GM12878 (cell line): ENCODE data around the gene HMGCS1. TPM values are rescaled to one million over a fixed set of nuclear protein-coding genes. Genes with fewer than 3 reads are reported as not detected.

Experiments used
- ATAC-seq: fragments of 200-7000 bp; cut with Tn5 transposase; 3 replicates; pipeline ENCODE4 v1.9.1; 2020; ENCODE audit warnings: mild to moderate bottlenecking, moderate library complexity
- BruUV-seq: library from RNA; stranded (reverse); fragments of 400-500 nt; replicated peaks from 2 replicates; lab custom pipeline; 2021; lab: Mats Ljungman, UMichigan
- CTCF ChIA-PET: fragments of 300-600 bp; sonication (Branson Sonifier 250); formaldehyde crosslinking; extraction: SDS; loops from one replicate; lab custom pipeline; 2021; ENCODE audit warnings: inconsistent platforms; lab: Yijun Ruan, JAX
- POLR2A ChIA-PET: fragments of 350-600 bp; formaldehyde crosslinking; extraction: SDS; loops from one replicate; lab custom pipeline; 2021; ENCODE audit warnings: inconsistent platforms; lab: Charles Lee
- RAD21 ChIA-PET: fragments of 300-600 bp; sonication (Branson Sonifier 250); formaldehyde crosslinking; loops from one replicate; lab custom pipeline; 2023; ENCODE audit warnings: antibody characterized with exemption; ENCODE audit not compliant: unreplicated experiment; lab: Charles Lee
- SMC1A ChIA-PET: fragments of 300-600 bp; sonication (Branson Sonifier 250); formaldehyde crosslinking; loops from one replicate; lab custom pipeline; 2023; ENCODE audit not compliant: unreplicated experiment, uncharacterized antibody; lab: Charles Lee
- DNase-seq: peaks from one replicate; pipeline ENCODE4 v3.0.0-alpha.2; 2011; ENCODE audit warnings: low read depth, low spot score
- FAIRE-seq: peaks from 3 replicates; lab custom pipeline; 2011; peaks lifted over from hg19 to GRCh38; lab: Jason Lieb, UNC
- H2AFZ ChIP-seq: 2 replicates; pipeline ENCODE4 v1.6.0; 2011; ENCODE audit warnings: low read depth, low read length, control low read depth; ENCODE audit not compliant: control insufficient read depth
- H3K27ac ChIP-seq: 2 replicates; pipeline ENCODE4 v1.5.1; 2011; ENCODE audit warnings: control low read depth; ENCODE audit not compliant: control insufficient read depth, insufficient read depth
- H3K27me3 ChIP-seq, 2 experiments: replicated peaks in 1 of 2; 2 replicates each; pipeline versions ENCODE4 v1.6.0 to v1.6.1; 2011; ENCODE audit warnings: low read length in 1 of 2; ENCODE audit not compliant: control insufficient read depth in 2 of 2, insufficient read depth in 2 of 2
- H3K36me3 ChIP-seq, 2 experiments: 2 replicates each; pipeline ENCODE4 v1.5.1; 2011; ENCODE audit warnings: low read length in 1 of 2; ENCODE audit not compliant: control insufficient read depth in 2 of 2, insufficient read depth in 2 of 2
- H3K4me1 ChIP-seq: 2 replicates; pipeline ENCODE4 v1.6.1; 2011; ENCODE audit warnings: mild to moderate bottlenecking, low read length, moderate library complexity, mixed read lengths; ENCODE audit not compliant: control insufficient read depth, insufficient read depth
- H3K4me2 ChIP-seq: 2 replicates; pipeline ENCODE4 v1.6.0; 2011; ENCODE audit warnings: control low read depth; ENCODE audit not compliant: control insufficient read depth, insufficient read depth
- H3K4me3 ChIP-seq: fragments of 200-600 bp; sonication (generic); 2 replicates; pipeline ENCODE4 v1.5.1; 2016
- H3K79me2 ChIP-seq: 2 replicates; pipeline ENCODE4 v1.6.0; 2011; ENCODE audit warnings: low read length; ENCODE audit not compliant: control insufficient read depth, insufficient read depth
- H3K9ac ChIP-seq: 2 replicates; pipeline ENCODE4 v1.8.0; 2011; ENCODE audit warnings: low read length, control low read depth, mixed read lengths; ENCODE audit not compliant: control insufficient read depth, insufficient read depth
- H3K9me3 ChIP-seq: replicated peaks from 3 replicates; pipeline ENCODE4 v1.5.1; 2011; ENCODE audit warnings: mild to moderate bottlenecking, low read length; ENCODE audit not compliant: control insufficient read depth, insufficient read depth
- H4K20me1 ChIP-seq: 2 replicates; pipeline ENCODE4 v1.6.0; 2011; ENCODE audit not compliant: control insufficient read depth, insufficient read depth
- BCLAF1 ChIP-seq: fragments of 450-650 bp; IDR thresholded peaks from 2 replicates; pipeline ENCODE4 v1.6.1; 2017; ENCODE audit warnings: antibody characterized with exemption, mild to moderate bottlenecking, moderate library complexity
- CHD1 ChIP-seq: IDR thresholded peaks from 2 replicates; pipeline ENCODE4 v1.6.1; 2012; ENCODE audit warnings: low read depth, low read length, improper control_type of control experiment
- NFIC ChIP-seq: IDR thresholded peaks from 2 replicates; pipeline ENCODE4 v1.6.1; 2012; ENCODE audit warnings: low read depth, mild to moderate bottlenecking, inconsistent platforms, low read length, moderate library complexity
- POLR2AphosphoS5 ChIP-seq: IDR thresholded peaks from 2 replicates; pipeline ENCODE4 v1.6.1; 2011; ENCODE audit warnings: mild to moderate bottlenecking, low read length, inconsistent platforms
- POU2F2 ChIP-seq: IDR thresholded peaks from 3 replicates; pipeline ENCODE4 v1.6.1; 2011; ENCODE audit warnings: low read depth, mild to moderate bottlenecking, low read length, borderline replicate concordance
- ZNF217 ChIP-seq: fragments of 450-650 bp; IDR thresholded peaks from 2 replicates; pipeline ENCODE4 v1.6.1; 2017; ENCODE audit warnings: antibody characterized with exemption, mild to moderate bottlenecking
- ZZZ3 ChIP-seq: IDR thresholded peaks from 2 replicates; pipeline ENCODE4 v1.6.1; 2011; ENCODE audit warnings: low read depth; ENCODE audit not compliant: control insufficient read depth, insufficient read length
- WGBS: methylation state at CpG from one replicate; pipeline ENCODE4 v1.1.6; 2016; ENCODE audit warnings: low lambda C conversion rate; ENCODE audit not compliant: insufficient replicate concordance, insufficient coverage; ENCODE audit errors: missing lambda C conversion rate; 5-methylcytosine and 5-hydroxymethylcytosine counted together
- in situ Hi-C: fragments of 300-500 bp; cut with MboI; formaldehyde crosslinking; loops from 9 replicates; pipeline ENCODE4 v1.14.3; 2018; ENCODE audit warnings: mixed read lengths
- intact Hi-C: fragments of 100-400 bp; cut with micrococcal nuclease; formaldehyde crosslinking; loops from one replicate; pipeline ENCODE4 v1.14.2; 2022; ENCODE audit not compliant: unreplicated experiment
- polyA plus RNA-seq, 11 experiments: library from polyadenylated mRNA; depleted of rRNA in 4 of 11; unstranded in 6 of 11; stranded (reverse) in 5 of 11; fragments of >200 nt; fragmentation: Nextera tagmentation in 4 of 11; fragmentation: Illumina TruSeq in 1 of 11; extraction: Ambion mirVana in 4 of 11; extraction: Trizol in 1 of 11; gene quantifications; 1 replicate in 1 of 11; 2 replicates in 10 of 11; pipeline versions ENCODE4 v1.2.1 to v1.2.3, GENCODE V29; 2011 to 2016; ENCODE audit warnings: inconsistent platforms in 2 of 11, missing spikeins in 2 of 11, low read depth in 1 of 11
- total RNA-seq, 4 experiments: library from RNA; depleted of rRNA in 3 of 4; stranded (reverse); fragments of >200 nt in 3 of 4; fragmentation: Illumina TruSeq in 1 of 4; extraction: Trizol in 1 of 4; gene quantifications; 2 replicates each; pipeline versions ENCODE4 v1.2.1 to v1.2.3, GENCODE V29; 2013 to 2021

Gene HMGCS1
- total and polyA plus RNA-seq, 10 of the 15 experiments (the other 5 are each of a cell fraction or from before 2014, with no cell fraction given): 24.0 to 193 (median 108) TPM

DNA sequence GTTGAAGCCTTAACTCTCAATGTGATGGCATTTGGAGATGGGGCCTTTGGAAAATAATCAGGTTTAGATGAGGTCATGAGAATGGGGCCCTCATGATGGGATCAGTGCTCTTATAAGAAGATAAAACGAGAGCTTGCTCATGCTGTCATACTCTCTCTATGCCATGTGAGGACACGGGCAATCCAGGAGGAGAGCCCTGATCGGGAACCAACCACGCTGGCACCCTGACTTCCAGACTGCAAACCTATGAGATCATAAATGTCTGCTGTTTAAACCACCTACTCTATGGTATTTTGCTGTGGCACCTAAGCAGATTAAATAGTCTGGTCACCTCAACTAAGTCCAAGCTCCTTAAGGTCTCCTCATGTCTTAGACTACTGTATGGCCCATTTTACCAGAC is 10.0 kb downstream of the HMGCS1 start (continued):
- TF ChIP-seq ZZZ3: no peak
- TF ChIP-seq ZNF217: no peak
- TF ChIP-seq CHD1: no peak
- TF ChIP-seq POU2F2: no peak

- intact Hi-C loops: loop anchor here (10.0 kb wide), 1 partner anchor 398 kb away; no protein-coding TSS in a partner anchor
- CTCF ChIA-PET: interaction anchor here (0.6 to 3.6 kb wide), 4 partner anchors 10 to 196 kb away, joined by 3 to 23 read pairs (median 4); partner anchors contain the start of gene HMGCS1
- WGBS: 95% methylated on average over 3 of the region's 3 CpGs
- Histone ChIP-seq H3K9ac (no peak overlapping the region), H4K20me1 (peaks cover 4% of the 10 kb centered on the region; the same call in 1 of the 2 replicates), H3K36me3 (peaks cover 3 to 17% of the 10 kb centered on the region in 2 experiments), H3K4me2 (peak overlapping the region; percentile 30; the same call in 1 of the 2 replicates), H3K9me3 (no peaks in the 10 kb centered on the region), H3K4me3 (no peak overlapping the region), H3K27me3 (no peaks in the 10 kb centered on the region), H3K27ac (no peak overlapping the region), H2AFZ (no peak overlapping the region), H3K4me1 (peaks cover 4% of the 10 kb centered on the region; the same call in 1 of the 2 replicates), H3K79me2 (peaks cover 81% of the 10 kb centered on the region)
- POLR2A ChIA-PET: interaction anchor here (1.0 to 4.5 kb wide), 3 partner anchors 11 to 181 kb away, joined by 3 to 17 read pairs (median 3); partner anchors contain the start of gene HMGCS1
- SMC1A ChIA-PET: interaction anchor here (0.6 to 3.4 kb wide), 10 partner anchors 11 to 196 kb away, joined by 3 to 11 read pairs (median 4); partner anchors contain the start of genes HMGCS1 and TMEM267
- ATAC-seq: no peak
- no TSS peak for BruUV-seq
- RAD21 ChIA-PET: interaction anchor here (0.8 to 2.2 kb wide), 3 partner anchors 11 to 181 kb away, joined by 3 to 8 read pairs (median 7); partner anchors contain the start of genes HMGCS1 and TMEM267
- DNase-seq: no peak
- FAIRE-seq: no peak
- in situ Hi-C loops: no loop called here
- TF ChIP-seq BCLAF1 (no peak), POLR2AphosphoS5 (no peak), NFIC (no peak)
Measured at GRCh38 chr5:43302481-43302880, 10.7 kb downstream of the HMGCS1 start.
